Trophoblast cell (in vitro differentiated cells and primary cell): Measurements from ENCODE around the gene PPHLN1.
"Not testable (repeated sequence)": the region's sequence is repeated elsewhere in the genome, so short reads cannot be mapped to it uniquely, and the experiment has no call there.

ENCODE experiments used
- DNase-seq, 2 donors: peaks; one replicate each; pipeline ENCODE4 v3.0.0-alpha.2; 2016
- H2AFZ ChIP-seq: 2 replicates; pipeline ENCODE4 v1.6.1; 2013; ENCODE audit warnings: low read length, moderate library complexity, mild to moderate bottlenecking; ENCODE audit not compliant: insufficient read depth, poor library complexity
- H2AK5ac ChIP-seq: 2 replicates; pipeline ENCODE4 v1.6.1; 2013; ENCODE audit warnings: mild to moderate bottlenecking, low read length
- H2BK120ac ChIP-seq: 2 replicates; pipeline ENCODE4 v1.6.1; 2013; ENCODE audit warnings: low read length, mild to moderate bottlenecking, moderate library complexity; ENCODE audit not compliant: insufficient read depth, poor library complexity
- H2BK12ac ChIP-seq: 2 replicates; pipeline ENCODE4 v1.6.1; 2013; ENCODE audit warnings: mild to moderate bottlenecking, low read length, moderate library complexity
- H2BK5ac ChIP-seq: 2 replicates; pipeline ENCODE4 v1.6.1; 2013; ENCODE audit warnings: low read length, low read depth, moderate library complexity, mild to moderate bottlenecking; ENCODE audit not compliant: poor library complexity
- H3K14ac ChIP-seq: 2 replicates; pipeline ENCODE4 v1.6.1; 2013; ENCODE audit warnings: mild to moderate bottlenecking, low read length
- H3K18ac ChIP-seq: 2 replicates; pipeline ENCODE4 v1.6.1; 2013; ENCODE audit warnings: mild to moderate bottlenecking, low read length
- H3K23ac ChIP-seq: 2 replicates; pipeline ENCODE4 v1.6.1; 2013; ENCODE audit warnings: low read length
- H3K27ac ChIP-seq: 2 replicates; pipeline ENCODE4 v1.5.1; 2013; ENCODE audit warnings: low read depth, mild to moderate bottlenecking, inconsistent platforms, low read length, moderate library complexity
- H3K27me3 ChIP-seq: 2 replicates; pipeline ENCODE4 v1.6.1; 2013; ENCODE audit warnings: inconsistent platforms, mild to moderate bottlenecking, low read length, moderate library complexity; ENCODE audit not compliant: insufficient read depth
- H3K36me3 ChIP-seq, 2 experiments: 1 replicate in 1 of 2; 2 replicates in 1 of 2; pipeline ENCODE4 v1.6.1; 2013; ENCODE audit warnings: low read length in 2 of 2, mild to moderate bottlenecking in 2 of 2, moderate library complexity in 1 of 2; ENCODE audit not compliant: insufficient read depth in 2 of 2, control insufficient read depth in 1 of 2
- H3K4ac ChIP-seq: 2 replicates; pipeline ENCODE4 v1.6.1; 2013; ENCODE audit warnings: low read depth, mild to moderate bottlenecking, low read length, moderate library complexity
- H3K4me1 ChIP-seq, 2 experiments: 1 replicate in 1 of 2; 2 replicates in 1 of 2; pipeline ENCODE4 v1.6.1; 2013; ENCODE audit warnings: low read length in 2 of 2, mild to moderate bottlenecking in 2 of 2, moderate library complexity in 1 of 2; ENCODE audit not compliant: insufficient read depth in 2 of 2, control insufficient read depth in 1 of 2
- H3K4me2 ChIP-seq: 2 replicates; pipeline ENCODE4 v1.6.1; 2013; ENCODE audit warnings: inconsistent platforms, mild to moderate bottlenecking, low read length, moderate library complexity
- H3K4me3 ChIP-seq: 2 replicates; pipeline ENCODE4 v1.5.1; 2013; ENCODE audit warnings: mild to moderate bottlenecking, low read depth, low read length, inconsistent platforms
- H3K79me1 ChIP-seq: one replicate; pipeline ENCODE4 v1.6.1; 2013; ENCODE audit warnings: low read length
- H3K79me2 ChIP-seq: 2 replicates; pipeline ENCODE4 v1.6.1; 2013; ENCODE audit warnings: low read length, mild to moderate bottlenecking; ENCODE audit not compliant: control insufficient read depth, insufficient read depth, poor library complexity
- H3K9ac ChIP-seq: 2 replicates; pipeline ENCODE4 v1.6.1; 2013; ENCODE audit warnings: mild to moderate bottlenecking, low read length
- H3K9me3 ChIP-seq: 2 replicates; pipeline ENCODE4 v1.6.1; 2013; ENCODE audit warnings: low read depth, mild to moderate bottlenecking, control low read depth, inconsistent platforms, low read length; ENCODE audit not compliant: insufficient read depth
- H4K12ac ChIP-seq: 2 replicates; pipeline ENCODE4 v1.6.1; 2013; ENCODE audit warnings: low read depth, mild to moderate bottlenecking, low read length, moderate library complexity
- H4K8ac ChIP-seq: 2 replicates; pipeline ENCODE4 v1.6.1; 2013; ENCODE audit warnings: low read depth, mild to moderate bottlenecking, low read length, moderate library complexity
- H4K91ac ChIP-seq: one replicate; pipeline ENCODE4 v1.6.1; 2013; ENCODE audit warnings: low read depth, mild to moderate bottlenecking, low read length, moderate library complexity
- WGBS: extraction: QIAGEN DNeasy Blood & Tissue Kit; methylation state at CpG from one replicate; pipeline ENCODE4 v1.1.7; 2013; ENCODE audit warnings: missing lambda C conversion rate; ENCODE audit not compliant: insufficient read length, insufficient coverage; ENCODE audit errors: extremely low coverage; 5-methylcytosine and 5-hydroxymethylcytosine counted together

Gene PPHLN1

GRCh38 chr12:42330097-42330496, 4.1 kb downstream of the PPHLN1 start:
- not testable (repeated sequence) for H3K79me1 ChIP-seq, H2AK5ac ChIP-seq, H2BK120ac ChIP-seq, H3K4ac ChIP-seq, H3K18ac ChIP-seq, H3K27me3 ChIP-seq, DNase-seq, H3K36me3 ChIP-seq, H2BK12ac ChIP-seq, H3K9ac ChIP-seq, H3K4me3 ChIP-seq, H4K12ac ChIP-seq, H4K91ac ChIP-seq, H3K79me2 ChIP-seq, H3K4me2 ChIP-seq, H3K27ac ChIP-seq, H4K8ac ChIP-seq, H3K4me1 ChIP-seq, H3K9me3 ChIP-seq, H2AFZ ChIP-seq, H3K23ac ChIP-seq, H3K14ac ChIP-seq, H2BK5ac ChIP-seq
- no CpG with 5 or more reads among the region's 11 CpGs for WGBS

GRCh38 chr12:42332301-42333285, 6.6 kb downstream of the PPHLN1 start:
- Histone ChIP-seq H3K9me3 (no peaks in the 10 kb centered on the region), H3K79me2 (peaks cover 3% of the 10 kb centered on the region), H3K14ac (no peak overlapping the region), H2BK120ac (no peak overlapping the region), H3K27ac (no peak overlapping the region), H2BK12ac (no peak overlapping the region), H2BK5ac (no peak overlapping the region), H3K4me3 (no peak overlapping the region), H3K79me1 (no peaks in the 10 kb centered on the region), H4K8ac (no peak overlapping the region), H3K4me2 (no peak overlapping the region), H3K9ac (no peak overlapping the region), H3K23ac (no peak overlapping the region), H2AK5ac (no peak overlapping the region), H2AFZ (no peak overlapping the region), H3K36me3 (peaks cover 3 to 4% of the 10 kb centered on the region in 2 experiments), H3K27me3 (no peaks in the 10 kb centered on the region), H3K18ac (no peak overlapping the region), H4K91ac (no peak overlapping the region), H4K12ac (no peak overlapping the region), H3K4me1 (no peaks in the 10 kb centered on the region), H3K4ac (no peak overlapping the region)
- no CpG with 5 or more reads among the region's 4 CpGs for WGBS
- DNase-seq, result peak; percentile 26 to 74

- Histone ChIP-seq H3K4me3 (no peak overlapping the region), H4K91ac (no peak overlapping the region), H2AFZ (no peak overlapping the region), H4K12ac (no peak overlapping the region), H3K79me2 (no peaks in the 10 kb centered on the region), H4K8ac (no peak overlapping the region), H3K4ac (no peak overlapping the region), H2AK5ac (no peak overlapping the region), H3K79me1 (no peaks in the 10 kb centered on the region), H2BK12ac (no peak overlapping the region), H3K23ac (no peak overlapping the region), H3K18ac (no peak overlapping the region), H3K36me3 (peaks cover 3 to 4% of the 10 kb centered on the region in 2 experiments), H2BK5ac (no peak overlapping the region), H2BK120ac (no peak overlapping the region), H3K4me1 (no peaks in the 10 kb centered on the region), H3K27ac (no peak overlapping the region), H3K27me3 (no peaks in the 10 kb centered on the region), H3K4me2 (no peak overlapping the region), H3K14ac (no peak overlapping the region), H3K9ac (no peak overlapping the region), H3K9me3 (no peaks in the 10 kb centered on the region)
- no CpG with 5 or more reads among the region's 1 CpG for WGBS
- no peak for DNase-seq
These were observed 10.3 kb downstream of the PPHLN1 start for GRCh38 chr12:42336286-42336685.

DNA sequence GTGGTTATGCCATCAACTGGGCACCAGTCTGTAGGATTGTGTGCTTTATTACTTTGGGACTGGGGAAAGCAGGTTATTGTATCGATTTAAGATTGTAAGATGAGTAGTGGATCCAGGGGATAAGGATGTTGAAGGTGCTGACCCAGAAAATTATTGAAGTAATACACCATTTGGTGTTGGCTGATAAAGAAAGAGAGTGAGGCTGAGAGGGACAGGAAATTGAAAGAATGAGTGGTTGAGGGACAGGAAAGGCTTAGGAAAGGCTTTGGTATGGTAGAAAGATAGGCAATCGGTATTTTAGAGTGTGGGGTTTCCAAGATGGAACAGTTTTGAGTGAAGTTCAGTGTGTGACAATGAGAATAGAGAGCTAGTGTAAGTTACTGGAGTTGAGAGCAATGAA, 12.3 kb downstream of the PPHLN1 start:
- Histone ChIP-seq H3K23ac (no peak overlapping the region), H3K18ac (no peak overlapping the region), H3K9ac (no peak overlapping the region), H3K79me1 (no peaks in the 10 kb centered on the region), H4K8ac (no peak overlapping the region), H4K12ac (no peak overlapping the region), H3K9me3 (no peaks in the 10 kb centered on the region), H2AFZ (no peak overlapping the region), H3K4me2 (no peak overlapping the region), H3K14ac (no peak overlapping the region), H3K4me1 (no peaks in the 10 kb centered on the region), H2AK5ac (no peak overlapping the region), H2BK120ac (no peak overlapping the region), H3K27ac (no peak overlapping the region), H3K4me3 (no peak overlapping the region), H4K91ac (no peak overlapping the region), H3K79me2 (no peaks in the 10 kb centered on the region), H2BK12ac (no peak overlapping the region), H3K27me3 (no peaks in the 10 kb centered on the region), H2BK5ac (no peak overlapping the region), H3K36me3 (peaks cover 3 to 5% of the 10 kb centered on the region in 2 experiments), H3K4ac (no peak overlapping the region)
- 100% methylated on average over 1 of the region's 2 CpGs for WGBS
- no peak for DNase-seq
